MCF 10A (cell line): ENCODE measurements around the gene IL36A. TPM values are rescaled to one million over a fixed set of nuclear protein-coding genes. Genes with fewer than 3 reads are reported as not detected.

Source experiments
- BruUV-seq: library from RNA; stranded (reverse); fragments of 400-500 nt; replicated peaks from 2 replicates; lab custom pipeline; 2021; lab: Mats Ljungman, UMichigan
- CTCF ChIA-PET: fragments of 300-600 bp; sonication (Branson Sonifier 250); formaldehyde crosslinking; extraction: SDS; loops from one replicate; lab custom pipeline; 2021; ENCODE audit warnings: antibody characterized with exemption, inconsistent platforms; lab: Yijun Ruan, JAX
- POLR2A ChIA-PET: fragments of 300-600, 350-650 bp; sonication (Branson Sonifier 250); formaldehyde crosslinking; extraction: SDS; loops from one replicate; lab custom pipeline; 2020; ENCODE audit warnings: antibody characterized with exemption, inconsistent platforms; lab: Yijun Ruan, JAX
- DNase-seq: peaks from one replicate; pipeline ENCODE4 v3.0.0-alpha.2; 2018; ENCODE audit not compliant: unreplicated experiment
- H3K27ac Mint-ChIP-seq: one replicate; pipeline ENCODE4 v1.8.0; 2022; ENCODE audit warnings: mild to moderate bottlenecking, low read depth, mixed read lengths; ENCODE audit not compliant: unreplicated experiment
- H3K27me3 Mint-ChIP-seq: one replicate; pipeline ENCODE4 v1.8.0; 2022; ENCODE audit warnings: mixed read lengths; ENCODE audit not compliant: insufficient read depth, unreplicated experiment
- H3K36me3 Mint-ChIP-seq: one replicate; pipeline ENCODE4 v1.8.0; 2022; ENCODE audit warnings: mild to moderate bottlenecking, moderate library complexity, mixed read lengths; ENCODE audit not compliant: insufficient read depth, unreplicated experiment
- H3K4me1 Mint-ChIP-seq: one replicate; pipeline ENCODE4 v1.8.0; 2022; ENCODE audit warnings: mixed read lengths; ENCODE audit not compliant: insufficient read depth, unreplicated experiment
- H3K4me3 Mint-ChIP-seq: one replicate; pipeline ENCODE4 v1.8.0; 2022; ENCODE audit warnings: mild to moderate bottlenecking, moderate library complexity, mixed read lengths; ENCODE audit not compliant: unreplicated experiment
- H3K9me3 Mint-ChIP-seq: one replicate; pipeline ENCODE4 v1.8.0; 2022; ENCODE audit warnings: mixed read lengths; ENCODE audit not compliant: unreplicated experiment
- CTCF ChIP-seq: fragments of 200-600 bp; IDR thresholded peaks from one replicate; pipeline ENCODE4 v1.8.0; 2022; ENCODE audit warnings: antibody characterized with exemption, mild to moderate bottlenecking; ENCODE audit not compliant: unreplicated experiment
- intact Hi-C: fragments of 100-400 bp; cut with micrococcal nuclease; formaldehyde crosslinking; loops from 2 replicates; pipeline ENCODE4 v1.14.1; 2022
- total RNA-seq: library from RNA; stranded (reverse); gene quantifications from 2 replicates; pipeline ENCODE4 v1.2.3, GENCODE V29; 2022

Gene IL36A
- total RNA-seq, 1 experiment from 2014 or later = not detected

DNA sequence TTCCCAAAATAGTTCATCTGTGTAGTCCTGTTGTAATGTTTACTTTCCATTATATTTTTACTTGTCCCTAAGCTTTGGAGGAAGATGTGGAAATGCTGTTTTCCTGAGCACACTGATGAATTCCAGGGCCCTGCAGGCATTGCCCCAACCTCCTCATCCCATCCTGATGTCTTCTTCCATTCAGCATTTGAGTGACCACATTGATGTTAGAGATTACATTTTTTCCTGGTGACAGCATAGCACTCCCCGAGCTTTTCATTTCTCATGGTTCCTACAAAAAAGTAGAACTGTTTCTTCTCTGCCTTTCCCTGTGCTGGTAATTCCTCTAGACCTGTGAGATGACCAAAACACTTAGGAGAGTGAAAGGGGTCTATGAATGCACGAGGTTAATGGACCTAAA is 4.8 kb downstream of the IL36A start:
- no peaks in the 10 kb centered on the region for H3K4me1 Mint-ChIP-seq
- POLR2A ChIA-PET = no interaction called here
- CTCF ChIA-PET = interaction anchor here (0.5 to 0.6 kb wide), 2 partner anchors 51 to 52 kb away, joined by 3 to 4 read pairs; no protein-coding TSS in a partner anchor
- intact Hi-C loops = no loop called here
- no peaks in the 10 kb centered on the region for H3K27me3 Mint-ChIP-seq
- DNase-seq = no peak
- no peaks in the 10 kb centered on the region for H3K9me3 Mint-ChIP-seq
- H3K36me3 Mint-ChIP-seq = no peaks in the 10 kb centered on the region
- no peak overlapping the region for H3K4me3 Mint-ChIP-seq
- TF ChIP-seq CTCF = no peak
- no peak overlapping the region for H3K27ac Mint-ChIP-seq
- no TSS peak for BruUV-seq

GRCh38 chr2:113011108-113011507 is 5.8 kb downstream of the IL36A start:
- no peaks in the 10 kb centered on the region for H3K4me1 Mint-ChIP-seq
- no peak for TF ChIP-seq CTCF
- no peak for DNase-seq
- no peaks in the 10 kb centered on the region for H3K27me3 Mint-ChIP-seq
- intact Hi-C loops = no loop called here
- H3K9me3 Mint-ChIP-seq = no peaks in the 10 kb centered on the region
- no peaks in the 10 kb centered on the region for H3K36me3 Mint-ChIP-seq
- CTCF ChIA-PET = no interaction called here
- POLR2A ChIA-PET = no interaction called here
- H3K27ac Mint-ChIP-seq = no peak overlapping the region
- BruUV-seq = no TSS peak
- no peak overlapping the region for H3K4me3 Mint-ChIP-seq

DNA sequence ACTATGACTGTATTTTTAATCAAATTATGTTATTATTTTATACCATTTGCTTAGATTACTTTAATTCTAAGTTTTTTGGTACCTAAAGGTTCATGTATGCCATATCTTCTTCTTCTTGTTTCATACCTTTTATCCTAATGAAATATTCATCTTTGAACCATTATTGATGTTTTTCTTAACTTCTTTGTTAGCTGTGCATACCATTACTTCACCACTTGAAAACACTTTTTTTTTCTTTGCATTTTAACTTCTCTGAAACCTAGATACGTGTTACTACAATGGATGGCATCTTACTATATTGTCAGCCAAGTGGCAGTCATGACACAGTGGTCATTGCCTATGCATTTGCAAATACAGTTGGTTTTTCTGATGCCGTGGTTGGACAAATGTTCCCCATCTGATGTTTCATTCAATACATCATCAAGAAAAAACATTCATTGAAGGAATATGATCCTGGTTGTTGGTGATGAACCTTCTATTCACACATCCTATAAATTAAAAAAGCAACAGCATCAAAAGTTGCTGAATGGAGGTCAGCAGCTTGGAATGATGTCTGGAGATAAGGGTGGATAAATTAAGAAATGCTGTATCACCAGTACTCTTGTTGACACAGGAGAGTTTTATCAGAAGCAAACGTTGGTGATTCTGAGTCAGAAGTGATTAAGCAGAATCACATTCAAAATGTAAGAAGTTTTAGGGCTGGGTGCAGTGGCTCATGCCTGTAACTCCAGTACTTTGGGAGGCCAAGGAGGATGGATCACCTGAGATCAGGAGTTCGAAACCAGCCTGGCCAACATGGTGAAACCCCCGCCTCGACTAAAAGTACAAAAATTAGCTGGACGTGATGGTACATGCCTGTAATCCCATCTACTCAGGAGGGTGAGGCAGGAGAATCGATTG is 7.4 kb downstream of the IL36A start:
- ChIA-PET POLR2A (no interaction called here), CTCF (interaction anchor here (0.6 to 0.9 kb wide), 2 partner anchors 53 to 192 kb away, joined by 3 read pairs; no protein-coding TSS in a partner anchor)
- peaks cover 13% of the 10 kb centered on the region for H3K27me3 Mint-ChIP-seq
- no peaks in the 10 kb centered on the region for H3K4me1 Mint-ChIP-seq
- BruUV-seq = no TSS peak
- H3K4me3 Mint-ChIP-seq = no peak overlapping the region
- TF ChIP-seq CTCF = no peak
- no peak for DNase-seq
- intact Hi-C loops = no loop called here
- H3K36me3 Mint-ChIP-seq = no peaks in the 10 kb centered on the region
- peaks cover 7% of the 10 kb centered on the region for H3K9me3 Mint-ChIP-seq
- no peak overlapping the region for H3K27ac Mint-ChIP-seq

DNA sequence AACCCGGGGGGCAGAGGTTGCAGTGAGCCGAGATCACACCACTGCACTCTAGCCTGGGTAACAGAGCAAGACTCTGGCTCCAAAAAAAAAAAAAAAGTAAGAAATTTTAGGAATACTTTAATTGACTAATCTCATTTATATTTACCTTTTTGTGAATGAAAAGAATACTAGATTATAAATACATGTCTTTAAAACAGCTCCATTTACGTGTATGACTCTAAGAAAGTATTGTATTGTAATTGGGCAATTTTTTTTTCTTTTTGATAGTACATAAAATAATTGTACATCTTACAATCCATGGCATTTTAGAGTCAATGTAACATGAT is 8.0 kb downstream of the IL36A start:
- Mint-ChIP-seq H3K36me3 (no peaks in the 10 kb centered on the region), H3K4me1 (no peaks in the 10 kb centered on the region), H3K9me3 (peaks cover 11% of the 10 kb centered on the region), H3K27ac (no peak overlapping the region), H3K27me3 (peaks cover 19% of the 10 kb centered on the region), H3K4me3 (no peak overlapping the region)
- intact Hi-C loops = no loop called here
- no peak for DNase-seq
- ChIA-PET CTCF (interaction anchor here (0.9 kb wide), 1 partner anchor 54 kb away, joined by 3 read pairs; no protein-coding TSS in a partner anchor), POLR2A (no interaction called here)
- no TSS peak for BruUV-seq
- TF ChIP-seq CTCF = no peak
